Measurements from ENCODE around the gene MYLK3. TPM values are rescaled to one million over a fixed set of nuclear protein-coding genes. Genes with fewer than 3 reads are reported as not detected.

MYLK3 gene
- total and polyA plus RNA-seq, 2 donors (not counting 3 experiments of a cell fraction or from before 2014, with no cell fraction given) = not detected

- ChIA-PET CTCF (no interaction called here), POLR2A (no interaction called here)
- Histone ChIP-seq H3K4me2 (ENCODE audit: insufficient read depth, low read length) (no peak overlapping the region), H3K79me2 (ENCODE audit: control insufficient read depth, insufficient read depth, low read length) (no peaks in the 10 kb centered on the region), H2AFZ (ENCODE audit: low read depth, low read length) (no peak overlapping the region), H3K9me3 (replicated peaks; ENCODE audit: control insufficient read depth, insufficient read depth, low read length) (no peaks in the 10 kb centered on the region), H4K20me1 (replicated peaks; ENCODE audit: control insufficient read depth, extremely low read depth, insufficient read depth, low read length) (no peaks in the 10 kb centered on the region), H3K4me3 (replicated peaks in 1 of 3; ENCODE audit: insufficient read depth in 1 of 3, low read depth in 1 of 3, low read length in 3 of 3) (no peak overlapping the region), H3K27me3 (ENCODE audit: control insufficient read depth in 2 of 2, insufficient read depth in 2 of 2, low read length in 2 of 2) (no peaks in the 10 kb centered on the region), H3K27ac (ENCODE audit: insufficient read depth, low read depth, low read length) (no peak overlapping the region), H3K9me1 (replicated peaks; ENCODE audit: control insufficient read depth, extremely low read depth, insufficient read depth, low read length) (no peaks in the 10 kb centered on the region), H3K36me3 (ENCODE audit: control insufficient read depth in 2 of 2, extremely low read depth in 1 of 2, insufficient read depth in 2 of 2, low read length in 2 of 2) (no peaks in the 10 kb centered on the region), H3K9ac (replicated peaks; ENCODE audit: extremely low read depth, insufficient read depth, low read length) (no peak overlapping the region), H3K4me1 (ENCODE audit: control insufficient read depth, extremely low read depth, insufficient read depth, low read length) (no peaks in the 10 kb centered on the region)
- DNase-seq (ENCODE audit: low read depth, low spot score) = no peak
- TF ChIP-seq CTCF (IDR thresholded peaks at IDR 0.05; ENCODE audit: extremely low read depth in 1 of 2, insufficient read depth in 1 of 2, low read depth in 1 of 2, low read length in 2 of 2) (no peak), MAX (IDR thresholded peaks at IDR 0.05; ENCODE audit: insufficient read depth, insufficient read length) (no peak), EZH2 (IDR thresholded peaks at IDR 0.05; ENCODE audit: borderline replicate concordance, low read depth, low read length, severe bottlenecking) (no peak), FOS (IDR thresholded peaks at IDR 0.05; ENCODE audit: borderline replicate concordance, insufficient read depth, low read length) (no peak), POLR2AphosphoS5 (IDR thresholded peaks at IDR 0.05; ENCODE audit: insufficient read depth, low read depth, low read length) (no peak), JUN (IDR thresholded peaks at IDR 0.05; ENCODE audit: borderline replicate concordance, insufficient read depth, insufficient read length, low read depth) (no peak), MYC (IDR thresholded peaks at IDR 0.05; ENCODE audit: low read depth, low read length) (no peak), GATA2 (IDR thresholded peaks at IDR 0.05; ENCODE audit: insufficient read depth, insufficient read length, low read depth, low read length) (no peak)
- dilution Hi-C loops (cut with MboI; ENCODE audit: extremely low pct_ligation_motif_present, low sequenced_read_pairs) (no loop called here), intact Hi-C loops (cut with micrococcal nuclease) (no loop called here)
- no peak for FAIRE-seq
- no TSS peak for BruUV-seq (replicated peaks)
Measured at GRCh38 chr16:46768809-46769208, 20.7 kb upstream of the MYLK3 start.
